Activated CD4-positive, CD25-positive, alpha-beta regulatory T cell treated with anti-CD3 and anti-CD28 coated beads, Interleukin-2, amount 50 U/mL, for 16 hours (primary cell): ENCODE data around the gene CAMKK1.

Experiments
- DNase-seq: peaks from one replicate; pipeline ENCODE4 v3.0.0-alpha.2; 2020; ENCODE audit warnings: low read depth, low spot score

CAMKK1 gene

GRCh38 chr17:3893003-3893719 is at the start of gene CAMKK1:
CAMKK1 (minus strand) TSS chr17:3893053; CDS start chr17:3885687, 7,366 bp downstream.
- peak; percentile 73 for DNase-seq

- no peak for DNase-seq
Observed at GRCh38 chr17:3940965-3941698, 48.3 kb upstream of the CAMKK1 start.

GRCh38 chr17:3937359-3937758 is 44.5 kb upstream of the CAMKK1 start:
- DNase-seq, result no peak

- DNase-seq, result no peak
Observed at GRCh38 chr17:3935825-3936355, 43.0 kb upstream of the CAMKK1 start.

- DNase-seq, result no peak
Observed at GRCh38 chr17:3935140-3935542, 42.3 kb upstream of the CAMKK1 start.

GRCh38 chr17:3929764-3930163 is 36.9 kb upstream of the CAMKK1 start:
- no peak for DNase-seq

GRCh38 chr17:3929181-3929580 is 36.3 kb upstream of the CAMKK1 start:
- no peak for DNase-seq

GRCh38 chr17:3928406-3928805 is 35.6 kb upstream of the CAMKK1 start:
- no peak for DNase-seq

GRCh38 chr17:3927628-3928340 is 34.9 kb upstream of the CAMKK1 start:
- no peak for DNase-seq

- DNase-seq, result no peak
Observed at GRCh38 chr17:3926860-3927627, 34.2 kb upstream of the CAMKK1 start.

- no peak for DNase-seq
Observed at GRCh38 chr17:3925684-3926485, 33.0 kb upstream of the CAMKK1 start.

- DNase-seq, result no peak
Observed at GRCh38 chr17:3924512-3925350, 31.9 kb upstream of the CAMKK1 start.

- DNase-seq, result no peak
Observed at GRCh38 chr17:3923466-3924190, 30.8 kb upstream of the CAMKK1 start.

GRCh38 chr17:3922765-3923164 is 29.9 kb upstream of the CAMKK1 start:
- DNase-seq, result no peak

- DNase-seq, result no peak
Observed at GRCh38 chr17:3921502-3922319, 28.9 kb upstream of the CAMKK1 start.

GRCh38 chr17:3921006-3921405 is 28.2 kb upstream of the CAMKK1 start:
- no peak for DNase-seq

- DNase-seq, result no peak
Observed at GRCh38 chr17:3919123-3919624, 26.3 kb upstream of the CAMKK1 start.
